Gastroesophageal sphincter (tissue), 4 donors: ENCODE data around the gene DMRTB1. TPM values are rescaled to one million over a fixed set of nuclear protein-coding genes. Genes with fewer than 3 reads are reported as not detected.

Experiments used
- ATAC-seq: fragments of 150-250 bp; one replicate; pipeline ENCODE4 v1.9.1; 2016; ENCODE audit warnings: mild to moderate bottlenecking, moderate library complexity
- H3K27ac ChIP-seq, 4 donors: fragments of 200-600 bp; sonication (generic) in 3 of 4; 1 replicate in 3 of 4; 2 replicates in 1 of 4; pipeline ENCODE4 v1.5.1; 2016 to 2019
- H3K27me3 ChIP-seq: fragments of 200-600 bp; sonication (generic); one replicate; pipeline ENCODE4 v1.5.1; 2019
- H3K36me3 ChIP-seq, 2 donors: fragments of 200-600 bp; sonication (generic); one replicate each; pipeline ENCODE4 v1.5.1; 2019; ENCODE audit warnings: control low read depth in 1 of 2
- H3K4me1 ChIP-seq, 3 donors: fragments of 200-600 bp; sonication (generic); 1 replicate in 2 of 3; 2 replicates in 1 of 3; pipeline ENCODE4 v1.5.1; 2016 to 2019; ENCODE audit warnings: control low read depth in 2 of 3
- H3K4me3 ChIP-seq, 2 donors: fragments of 200-600 bp; sonication (generic); one replicate each; pipeline ENCODE4 v1.5.1; 2019; ENCODE audit warnings: mild to moderate bottlenecking in 1 of 2, moderate library complexity in 1 of 2
- H3K9me3 ChIP-seq, 3 donors: fragments of 200-600 bp; sonication (generic); one replicate each; pipeline ENCODE4 v1.5.1; 2017 to 2019; ENCODE audit warnings: control low read depth in 2 of 3
- EP300 ChIP-seq: sonication (generic); formaldehyde crosslinking; IDR thresholded peaks from one replicate; pipeline ENCODE4 v1.6.1; 2017; ENCODE audit warnings: antibody characterized with exemption, mild to moderate bottlenecking
- POLR2A ChIP-seq, 2 donors: fragments of 450-650 bp; IDR thresholded peaks; one replicate each; pipeline ENCODE4 v1.6.1; 2017; ENCODE audit warnings: antibody characterized with exemption in 2 of 2, mild to moderate bottlenecking in 2 of 2, moderate library complexity in 1 of 2
- POLR2AphosphoS5 ChIP-seq: sonication (generic); formaldehyde crosslinking; IDR thresholded peaks from one replicate; pipeline ENCODE4 v1.6.1; 2017; ENCODE audit warnings: antibody characterized with exemption
- WGBS, 2 donors: methylation state at CpG; one replicate each; pipeline ENCODE4 v1.1.5; 2018; ENCODE audit warnings: low coverage in 1 of 2; 5-methylcytosine and 5-hydroxymethylcytosine counted together
- total RNA-seq, 4 donors: library from RNA; depleted of rRNA; stranded (reverse); fragments of >200 nt; gene quantifications; one replicate each; pipeline ENCODE4 v1.1.0, GENCODE V29; 2016
- TF ChIP-seq, protein P1 (sequence below), 4 experiments: fragments of 200-600 bp in 2 of 4; fragments of 450-650 bp in 2 of 4; sonication (generic) in 1 of 4; IDR thresholded peaks; one replicate each; pipeline ENCODE4 v1.5.1; 2017 to 2019; ENCODE audit warnings: antibody characterized with exemption in 4 of 4, mild to moderate bottlenecking in 2 of 4, moderate library complexity in 2 of 4

Gene DMRTB1
- total RNA-seq, 4 donors from 2014 or later: not detected

DNA sequence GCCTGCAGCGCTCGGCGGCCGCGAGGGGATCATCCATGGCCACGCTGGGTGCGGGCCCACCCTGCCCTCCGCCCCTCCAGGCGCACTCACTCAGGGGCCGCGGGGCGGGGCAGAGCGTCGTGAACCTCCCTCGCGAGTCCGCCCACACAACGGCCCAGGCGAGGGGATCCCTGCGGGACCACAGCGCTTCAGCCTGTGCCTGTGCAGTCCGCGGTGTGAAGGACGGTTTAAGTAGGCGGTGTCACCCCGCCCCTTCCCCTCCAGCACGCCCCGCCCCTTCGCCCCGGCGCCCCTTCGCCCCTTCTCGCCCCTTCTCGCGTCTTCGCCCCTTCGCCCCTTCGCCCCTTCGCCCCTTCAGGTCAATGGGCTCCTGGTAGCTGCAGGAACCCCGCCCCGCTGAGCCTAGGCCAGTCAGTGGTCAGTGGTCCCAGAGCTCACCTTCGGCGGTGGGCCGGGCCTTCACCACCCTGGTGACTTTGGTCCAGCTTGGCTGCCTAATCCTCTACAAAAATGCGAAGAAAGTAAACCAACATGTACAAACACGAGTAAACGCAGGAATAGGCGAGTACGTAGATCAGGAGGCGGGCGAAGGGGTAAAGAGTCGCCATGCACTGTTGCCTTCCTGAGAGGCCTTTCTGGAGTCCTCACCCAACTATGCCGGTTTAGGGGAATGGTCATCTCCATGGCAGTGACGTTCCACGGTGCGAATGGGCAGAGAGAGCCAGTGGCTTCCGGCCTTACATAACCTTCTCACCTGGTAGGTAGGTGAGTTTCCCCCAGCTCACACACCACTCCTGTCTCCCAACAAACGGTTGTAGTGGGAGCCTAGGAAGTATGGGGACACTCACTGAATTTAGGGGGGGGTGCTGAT is 19.6 kb upstream of the DMRTB1 start:
- no peak for ATAC-seq
- WGBS, 2 donors: 80 to 98% methylated on average over 3 to 10 of the region's 58 CpGs
- H3K27ac ChIP-seq: no peak overlapping the region
- H3K36me3 ChIP-seq: no peaks in the 10 kb centered on the region
- no peak overlapping the region for H3K4me3 ChIP-seq
- H3K27me3 ChIP-seq: peaks cover 5% of the 10 kb centered on the region
- no peaks in the 10 kb centered on the region for H3K9me3 ChIP-seq
- TF ChIP-seq POLR2AphosphoS5: no peak
- no peak for TF ChIP-seq EP300
- TF ChIP-seq, protein P1, sequence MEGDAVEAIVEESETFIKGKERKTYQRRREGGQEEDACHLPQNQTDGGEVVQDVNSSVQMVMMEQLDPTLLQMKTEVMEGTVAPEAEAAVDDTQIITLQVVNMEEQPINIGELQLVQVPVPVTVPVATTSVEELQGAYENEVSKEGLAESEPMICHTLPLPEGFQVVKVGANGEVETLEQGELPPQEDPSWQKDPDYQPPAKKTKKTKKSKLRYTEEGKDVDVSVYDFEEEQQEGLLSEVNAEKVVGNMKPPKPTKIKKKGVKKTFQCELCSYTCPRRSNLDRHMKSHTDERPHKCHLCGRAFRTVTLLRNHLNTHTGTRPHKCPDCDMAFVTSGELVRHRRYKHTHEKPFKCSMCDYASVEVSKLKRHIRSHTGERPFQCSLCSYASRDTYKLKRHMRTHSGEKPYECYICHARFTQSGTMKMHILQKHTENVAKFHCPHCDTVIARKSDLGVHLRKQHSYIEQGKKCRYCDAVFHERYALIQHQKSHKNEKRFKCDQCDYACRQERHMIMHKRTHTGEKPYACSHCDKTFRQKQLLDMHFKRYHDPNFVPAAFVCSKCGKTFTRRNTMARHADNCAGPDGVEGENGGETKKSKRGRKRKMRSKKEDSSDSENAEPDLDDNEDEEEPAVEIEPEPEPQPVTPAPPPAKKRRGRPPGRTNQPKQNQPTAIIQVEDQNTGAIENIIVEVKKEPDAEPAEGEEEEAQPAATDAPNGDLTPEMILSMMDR (IDR thresholded peaks at IDR 0.05): no peak
- TF ChIP-seq POLR2A (IDR thresholded peaks at IDR 0.05): no peak
- no peaks in the 10 kb centered on the region for H3K4me1 ChIP-seq

DNA sequence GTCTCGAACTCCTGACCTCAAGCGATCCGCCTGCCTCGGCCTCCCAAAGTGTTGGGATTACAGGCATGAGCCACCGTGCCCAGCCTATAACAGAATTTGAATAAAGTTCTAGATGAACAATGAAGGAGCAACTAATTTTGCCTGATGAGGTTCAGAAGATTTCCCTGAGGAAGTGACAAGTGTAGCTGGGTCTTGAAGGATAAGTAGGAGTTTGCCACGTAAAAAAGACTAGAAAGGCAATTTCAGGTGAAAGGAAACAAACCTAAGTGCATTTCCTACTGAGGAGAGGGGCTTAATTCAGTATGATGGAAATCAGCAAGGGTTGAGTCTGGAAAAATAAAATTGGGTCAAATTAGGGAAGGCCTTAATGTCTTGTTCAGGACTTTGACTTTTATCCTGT is 18.6 kb upstream of the DMRTB1 start:
- Histone ChIP-seq H3K27ac (no peak overlapping the region), H3K27me3 (no peaks in the 10 kb centered on the region), H3K4me1 (no peaks in the 10 kb centered on the region), H3K36me3 (no peaks in the 10 kb centered on the region), H3K9me3 (no peaks in the 10 kb centered on the region), H3K4me3 (no peak overlapping the region)
- 80 to 93% methylated on average over 1 to 5 of the region's 6 CpGs for WGBS, 2 donors
- ATAC-seq: no peak
- TF ChIP-seq EP300 (no peak), POLR2A (IDR thresholded peaks at IDR 0.05) (no peak), POLR2AphosphoS5 (no peak)
- TF ChIP-seq, protein P1 (IDR thresholded peaks at IDR 0.05): no peak

DNA sequence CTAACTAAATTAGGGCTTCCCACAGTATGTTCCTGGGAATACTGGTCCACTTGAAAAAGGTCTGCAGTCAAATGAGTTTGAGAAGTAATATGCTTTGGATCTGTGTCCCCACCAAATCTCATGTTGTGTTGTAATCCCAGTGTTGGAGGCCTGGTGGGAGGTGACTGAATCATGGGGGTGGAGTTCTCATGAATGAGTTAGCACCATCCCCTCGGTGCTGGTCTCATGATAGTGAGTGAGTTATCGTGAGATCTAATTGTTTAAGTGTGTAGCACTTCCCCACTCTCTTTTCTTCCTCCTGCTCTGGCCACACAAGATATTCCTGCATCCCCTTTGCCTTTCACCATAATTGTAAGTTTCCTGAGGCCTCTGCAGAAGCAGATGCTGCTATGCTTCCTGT is 16.9 kb upstream of the DMRTB1 start:
- H3K9me3 ChIP-seq: no peaks in the 10 kb centered on the region
- H3K27ac ChIP-seq: no peak overlapping the region
- H3K36me3 ChIP-seq: no peaks in the 10 kb centered on the region
- TF ChIP-seq, protein P1 (IDR thresholded peaks at IDR 0.05): no peak
- TF ChIP-seq POLR2AphosphoS5: no peak
- no peak overlapping the region for H3K4me3 ChIP-seq
- H3K27me3 ChIP-seq: no peaks in the 10 kb centered on the region
- WGBS, 2 donors: 50 to 52% methylated on average over 2 of the region's 2 CpGs
- no peaks in the 10 kb centered on the region for H3K4me1 ChIP-seq
- no peak for ATAC-seq

DNA sequence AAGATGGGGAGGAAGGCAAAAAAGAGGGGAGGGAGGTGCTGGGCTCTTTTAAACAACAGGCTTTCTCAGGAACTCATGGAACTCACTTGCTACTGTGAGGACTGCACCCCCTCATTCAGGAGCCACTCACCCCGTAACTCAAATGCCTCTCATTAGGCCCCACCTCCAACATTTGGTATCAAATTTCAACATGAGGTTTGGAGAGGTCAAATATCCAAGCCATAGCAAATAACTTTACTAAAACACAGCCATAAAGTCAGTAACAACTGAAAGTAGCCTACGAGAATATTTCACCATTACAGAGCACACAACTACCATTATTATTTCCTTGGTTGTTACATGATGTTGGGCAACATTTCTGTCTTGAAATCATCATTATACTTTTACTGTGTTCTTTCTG is 13.1 kb upstream of the DMRTB1 start:
- ATAC-seq: no peak
- Histone ChIP-seq H3K27me3 (peaks cover 15% of the 10 kb centered on the region), H3K9me3 (no peaks in the 10 kb centered on the region), H3K36me3 (no peaks in the 10 kb centered on the region), H3K27ac (no peak overlapping the region), H3K4me1 (no peaks in the 10 kb centered on the region), H3K4me3 (no peak overlapping the region)
- TF ChIP-seq EP300 (no peak), POLR2A (IDR thresholded peaks at IDR 0.05) (no peak), POLR2AphosphoS5 (no peak)
- TF ChIP-seq, protein P1 (IDR thresholded peaks at IDR 0.05): no peak
- 55 to 69% methylated on average over 2 of the region's 2 CpGs for WGBS, 2 donors

DNA sequence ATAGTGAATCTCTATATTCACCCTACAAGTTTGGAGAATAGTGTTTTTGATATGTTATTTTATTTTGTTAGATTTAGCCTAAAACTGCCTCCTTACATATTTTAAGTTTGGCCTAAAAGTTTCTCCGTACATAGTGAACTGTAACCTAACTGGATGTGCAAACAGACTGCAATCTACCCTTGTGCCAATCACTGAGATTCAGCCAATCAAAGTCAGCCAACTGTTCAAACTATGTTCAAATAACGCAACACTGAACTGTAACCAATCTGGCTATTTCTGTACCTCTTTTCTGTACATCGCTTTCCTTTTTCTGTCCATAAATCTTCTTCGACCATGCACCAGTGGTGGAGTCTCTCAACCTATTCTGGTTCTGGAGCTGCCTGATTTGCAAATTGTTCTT is 11.8 kb upstream of the DMRTB1 start:
- no peak overlapping the region for H3K4me3 ChIP-seq
- H3K36me3 ChIP-seq: no peaks in the 10 kb centered on the region
- no peak overlapping the region for H3K27ac ChIP-seq
- H3K27me3 ChIP-seq: peaks cover 15% of the 10 kb centered on the region
- H3K4me1 ChIP-seq: no peaks in the 10 kb centered on the region
- 77 to 93% methylated on average over 4 of the region's 4 CpGs for WGBS, 2 donors
- TF ChIP-seq POLR2A (IDR thresholded peaks at IDR 0.05) (no peak), POLR2AphosphoS5 (no peak), EP300 (no peak)
- TF ChIP-seq, protein P1 (IDR thresholded peaks at IDR 0.05): no peak
- no peak for ATAC-seq
- H3K9me3 ChIP-seq: no peaks in the 10 kb centered on the region
